ENCODE data around the gene PCBP3. TPM values are rescaled to one million over a fixed set of nuclear protein-coding genes. Genes with fewer than 3 reads are reported as not detected.
"Not testable (repeated sequence)": the region's sequence is repeated elsewhere in the genome, so short reads cannot be mapped to it uniquely, and the experiment has no call there.

The PCBP3 gene
- total RNA-seq, 2 experiments from 2014 or later: 4.8 to 5.8 TPM

DNA sequence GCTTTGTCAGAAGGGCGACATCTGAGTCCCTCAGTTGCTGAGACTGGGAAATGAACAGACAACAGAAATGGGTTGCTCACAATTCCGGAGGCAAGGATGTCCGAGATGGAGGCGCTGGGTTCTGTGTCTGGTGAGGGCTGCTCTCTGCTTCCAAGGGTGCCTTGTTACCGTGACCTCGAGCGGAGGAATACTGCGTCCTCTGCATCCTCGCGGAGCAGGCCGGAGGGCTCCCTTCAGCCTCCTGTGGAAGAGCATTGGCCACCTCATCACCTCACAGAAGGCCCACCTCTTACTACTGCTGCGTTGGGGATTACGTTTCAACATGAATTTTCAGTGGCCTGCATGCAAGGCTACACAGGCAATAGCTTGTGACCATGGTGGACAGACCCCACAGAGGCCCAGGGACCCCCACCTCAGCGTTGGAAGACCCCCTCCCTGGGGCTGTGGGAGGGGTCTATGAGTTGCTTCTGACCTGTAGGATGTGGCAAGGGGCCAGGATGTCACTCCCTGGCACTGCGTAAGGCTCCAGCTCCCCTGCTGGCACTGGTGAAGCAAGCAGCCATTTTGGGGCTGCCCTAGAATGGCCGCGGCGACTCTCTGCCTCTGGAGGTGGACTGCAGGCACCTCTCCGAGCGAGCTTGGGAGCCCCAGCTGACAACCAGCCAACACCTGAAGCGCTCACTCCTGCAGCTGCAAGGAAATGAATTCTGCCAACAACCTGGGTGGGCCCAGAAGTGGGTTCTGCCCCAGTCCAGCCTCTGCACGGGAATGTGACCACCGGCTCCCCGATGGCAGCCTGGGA, 301.7 kb downstream of the PCBP3 start:
- H3K36me3 Mint-ChIP-seq (ENCODE audit: low read depth): no peaks in the 10 kb centered on the region
- CTCF ChIA-PET: no interaction called here
- no peaks in the 10 kb centered on the region for H3K4me1 Mint-ChIP-seq
- DNase-seq: no peak
- POLR2A ChIA-PET: no interaction called here
- no peaks in the 10 kb centered on the region for H3K9me3 Mint-ChIP-seq
- no peak overlapping the region for H3K4me3 Mint-ChIP-seq
- no peak overlapping the region for H3K27ac Mint-ChIP-seq
- H3K27me3 Mint-ChIP-seq: no peaks in the 10 kb centered on the region

- POLR2A ChIA-PET: no interaction called here
- CTCF ChIA-PET: no interaction called here
Observed at GRCh38 chr21:45945868-45946210, 302.3 kb downstream of the PCBP3 start.

DNA sequence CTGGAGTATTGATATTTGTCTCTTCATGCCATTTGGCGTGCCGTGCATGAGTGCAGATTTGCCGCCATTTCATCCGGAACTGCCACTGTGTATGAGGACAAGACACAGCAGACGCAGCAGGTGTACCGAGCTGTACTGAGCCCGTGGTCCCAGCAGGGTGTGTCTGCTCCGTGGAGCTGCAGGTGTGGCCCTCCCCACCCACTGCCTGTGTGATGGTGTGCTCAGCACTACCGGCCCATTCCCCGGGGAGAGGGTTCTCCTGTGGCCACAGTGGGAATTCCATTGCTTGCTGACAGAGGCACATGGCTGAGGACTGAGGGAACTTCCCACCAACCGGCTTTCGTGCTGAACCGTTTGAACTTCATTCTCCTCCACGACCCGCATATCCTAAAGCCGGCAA, 303.8 kb downstream of the PCBP3 start:
- no peaks in the 10 kb centered on the region for H3K36me3 Mint-ChIP-seq (ENCODE audit: low read depth)
- H3K27me3 Mint-ChIP-seq: no peaks in the 10 kb centered on the region
- H3K4me1 Mint-ChIP-seq: no peaks in the 10 kb centered on the region
- no peaks in the 10 kb centered on the region for H3K9me3 Mint-ChIP-seq
- no peak overlapping the region for H3K27ac Mint-ChIP-seq
- ChIA-PET CTCF (no interaction called here), POLR2A (no interaction called here)
- H3K4me3 Mint-ChIP-seq: no peak overlapping the region
- no peak for DNase-seq

More at GRCh38 chr21:45945868-45946210, 302.3 kb downstream of the PCBP3 start:
- Mint-ChIP-seq H3K4me3 (no peak overlapping the region), H3K9me3 (no peaks in the 10 kb centered on the region), H3K27ac (no peak overlapping the region), H3K4me1 (no peaks in the 10 kb centered on the region), H3K27me3 (no peaks in the 10 kb centered on the region), H3K36me3 (ENCODE audit: low read depth) (no peaks in the 10 kb centered on the region)
- no peak for DNase-seq

- ChIA-PET POLR2A (no interaction called here), CTCF (no interaction called here)
- Mint-ChIP-seq H3K4me3 (no peak overlapping the region), H3K4me1 (no peaks in the 10 kb centered on the region), H3K36me3 (ENCODE audit: low read depth) (no peaks in the 10 kb centered on the region), H3K27me3 (no peaks in the 10 kb centered on the region), H3K9me3 (peaks cover 2% of the 10 kb centered on the region), H3K27ac (no peak overlapping the region)
- DNase-seq: no peak
Observed at GRCh38 chr21:45947716-45948255, 304.3 kb downstream of the PCBP3 start.

GRCh38 chr21:45948576-45949141, 305.1 kb downstream of the PCBP3 start:
- H3K27ac Mint-ChIP-seq: peak overlapping the region; percentile 52
- H3K4me3 Mint-ChIP-seq: no peak overlapping the region
- peaks cover 3% of the 10 kb centered on the region for H3K9me3 Mint-ChIP-seq
- ChIA-PET CTCF (no interaction called here), POLR2A (no interaction called here)
- no peak for DNase-seq
- H3K4me1 Mint-ChIP-seq: no peaks in the 10 kb centered on the region
- peaks cover under 1% of the 10 kb centered on the region for H3K27me3 Mint-ChIP-seq
- no peaks in the 10 kb centered on the region for H3K36me3 Mint-ChIP-seq (ENCODE audit: low read depth)

DNA sequence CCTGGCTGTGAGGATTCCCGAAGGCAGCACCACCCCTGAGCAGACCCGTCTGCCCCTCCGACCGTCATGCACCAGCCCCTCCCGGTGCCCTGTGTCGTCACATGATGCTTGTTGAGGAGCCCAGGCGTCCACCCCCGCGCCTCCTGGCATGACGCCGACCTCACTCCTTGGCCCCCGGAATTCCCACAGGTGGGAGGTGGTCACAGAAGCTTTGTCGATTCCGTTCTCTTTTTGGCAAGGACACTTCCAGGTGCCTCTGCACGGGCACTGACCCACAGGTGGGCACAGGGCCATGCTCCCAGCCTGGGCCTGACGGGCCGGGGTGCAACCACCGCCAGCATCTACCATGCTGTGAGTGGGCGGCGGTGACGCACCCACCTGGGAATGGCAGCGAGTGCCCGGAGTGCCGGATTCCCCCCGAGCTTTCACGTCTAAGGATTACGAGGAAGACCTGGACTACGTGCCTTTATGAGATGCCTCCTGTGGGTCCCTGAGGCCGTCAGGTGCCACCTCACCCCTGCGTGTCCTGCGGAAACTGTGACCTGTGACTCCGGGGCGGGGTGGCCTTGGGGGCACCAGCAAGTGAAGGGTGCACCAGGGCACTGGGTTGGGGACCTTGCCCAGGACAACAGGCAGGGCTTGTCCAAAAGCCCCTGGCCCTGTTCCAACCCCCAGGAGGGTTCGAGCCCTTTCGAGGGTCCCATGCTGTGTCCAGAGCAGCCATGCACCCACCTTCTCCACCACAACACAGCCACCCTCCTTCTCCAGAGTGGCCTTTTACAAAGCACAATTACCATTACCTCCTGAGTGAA, 306.6 kb downstream of the PCBP3 start:
- H3K9me3 Mint-ChIP-seq: peaks cover 3% of the 10 kb centered on the region
- POLR2A ChIA-PET: no interaction called here
- H3K4me3 Mint-ChIP-seq: no peak overlapping the region
- peaks cover 12% of the 10 kb centered on the region for H3K27me3 Mint-ChIP-seq
- H3K27ac Mint-ChIP-seq: no peak overlapping the region
- H3K36me3 Mint-ChIP-seq (ENCODE audit: low read depth): no peaks in the 10 kb centered on the region
- CTCF ChIA-PET: interaction anchor here (0.8 kb wide), 1 partner anchor 9 kb away, joined by 3 read pairs; no protein-coding TSS in a partner anchor
- no peak for DNase-seq
- H3K4me1 Mint-ChIP-seq: no peaks in the 10 kb centered on the region

- Mint-ChIP-seq H3K4me3 (no peak overlapping the region), H3K4me1 (no peaks in the 10 kb centered on the region), H3K36me3 (ENCODE audit: low read depth) (no peaks in the 10 kb centered on the region), H3K9me3 (peaks cover 3% of the 10 kb centered on the region), H3K27me3 (peaks cover 14% of the 10 kb centered on the region), H3K27ac (no peak overlapping the region)
- POLR2A ChIA-PET: no interaction called here
- no peak for DNase-seq
- CTCF ChIA-PET: interaction anchor here (0.8 kb wide), 1 partner anchor 8 kb away, joined by 3 read pairs; no protein-coding TSS in a partner anchor
Observed at GRCh38 chr21:45950740-45951515, 307.4 kb downstream of the PCBP3 start.

DNA sequence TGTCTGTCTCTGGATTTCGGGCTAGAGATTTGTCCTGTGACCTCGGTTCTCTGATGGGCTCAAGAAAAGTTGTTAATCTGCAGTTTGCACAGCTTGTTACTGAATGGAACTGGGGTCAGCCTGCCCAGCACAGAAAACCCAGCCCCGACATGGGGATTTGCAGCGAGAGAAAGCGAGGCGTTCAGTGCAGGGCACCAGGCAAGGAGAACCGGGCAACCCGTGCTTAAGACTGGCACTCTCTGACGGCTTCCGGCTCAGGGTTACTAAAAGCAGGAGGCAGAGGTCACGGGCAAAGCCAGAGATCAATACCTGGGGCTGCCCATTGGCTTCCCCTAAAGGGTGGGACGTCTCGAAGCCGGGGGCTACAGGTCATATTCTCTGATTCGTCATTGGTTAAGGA, 308.2 kb downstream of the PCBP3 start:
- no peaks in the 10 kb centered on the region for H3K36me3 Mint-ChIP-seq (ENCODE audit: low read depth)
- POLR2A ChIA-PET: no interaction called here
- no peak overlapping the region for H3K4me3 Mint-ChIP-seq

GRCh38 chr21:45952527-45952926, 309.0 kb downstream of the PCBP3 start:
- H3K27ac Mint-ChIP-seq, H3K9me3 Mint-ChIP-seq, POLR2A ChIA-PET: not testable (repeated sequence)

More for the DNA sequence above, 308.2 kb downstream of the PCBP3 start:
- Mint-ChIP-seq H3K9me3 (peaks cover 3% of the 10 kb centered on the region), H3K4me1 (no peaks in the 10 kb centered on the region), H3K27me3 (peaks cover 21% of the 10 kb centered on the region), H3K27ac (no peak overlapping the region)
- CTCF ChIA-PET: no interaction called here
- no peak for DNase-seq

GRCh38 chr21:45952974-45953373, 309.4 kb downstream of the PCBP3 start:
- peaks cover 23% of the 10 kb centered on the region for H3K27me3 Mint-ChIP-seq
- peaks cover 3% of the 10 kb centered on the region for H3K9me3 Mint-ChIP-seq
- no peak overlapping the region for H3K27ac Mint-ChIP-seq
- ChIA-PET POLR2A (no interaction called here), CTCF (no interaction called here)
- H3K36me3 Mint-ChIP-seq (ENCODE audit: low read depth): no peaks in the 10 kb centered on the region
- peaks cover under 1% of the 10 kb centered on the region for H3K4me1 Mint-ChIP-seq
- no peak overlapping the region for H3K4me3 Mint-ChIP-seq
- no peak for DNase-seq

More at GRCh38 chr21:45952527-45952926, 309.0 kb downstream of the PCBP3 start:
- H3K27me3 Mint-ChIP-seq: peaks cover 22% of the 10 kb centered on the region
- H3K4me3 Mint-ChIP-seq; H3K36me3 Mint-ChIP-seq (ENCODE audit: low read depth); CTCF ChIA-PET; H3K4me1 Mint-ChIP-seq; DNase-seq: not testable (repeated sequence)

DNA sequence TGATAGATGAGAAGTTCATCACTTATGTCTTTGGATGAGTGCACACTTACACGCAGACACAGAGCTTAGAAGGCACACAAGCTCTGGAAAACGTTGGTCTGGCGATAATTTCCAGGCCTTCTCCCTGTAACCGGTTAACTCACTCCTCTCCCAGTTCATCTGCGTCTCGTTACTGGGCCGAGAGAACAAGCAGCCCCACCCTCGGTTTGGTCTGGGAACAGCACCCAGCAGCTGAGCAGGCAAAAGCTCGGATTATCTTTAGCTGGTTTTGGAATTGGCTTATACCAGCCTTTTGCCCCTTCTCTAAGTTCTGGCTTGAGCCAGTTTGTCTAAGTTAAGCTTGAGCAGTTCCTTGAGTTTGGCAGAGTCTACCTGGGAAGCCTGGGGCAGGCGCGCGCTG, 310.7 kb downstream of the PCBP3 start:
- no peak overlapping the region for H3K27ac Mint-ChIP-seq
- no peaks in the 10 kb centered on the region for H3K36me3 Mint-ChIP-seq (ENCODE audit: low read depth)
- POLR2A ChIA-PET: no interaction called here
- H3K9me3 Mint-ChIP-seq: peaks cover 3% of the 10 kb centered on the region
- DNase-seq: no peak
- peaks cover 27% of the 10 kb centered on the region for H3K27me3 Mint-ChIP-seq
- CTCF ChIA-PET: interaction anchor here (0.6 to 1.8 kb wide), 2 partner anchors 18 to 32 kb away, joined by 3 to 8 read pairs; no protein-coding TSS in a partner anchor
- no peak overlapping the region for H3K4me3 Mint-ChIP-seq
- H3K4me1 Mint-ChIP-seq: peaks cover 3% of the 10 kb centered on the region

- CTCF ChIA-PET: interaction anchor here (0.7 to 1.8 kb wide), 2 partner anchors 18 to 88 kb away, joined by 3 to 8 read pairs; no protein-coding TSS in a partner anchor
- DNase-seq: no peak
- no peaks in the 10 kb centered on the region for H3K36me3 Mint-ChIP-seq (ENCODE audit: low read depth)
- H3K27ac Mint-ChIP-seq: no peak overlapping the region
- peaks cover 3% of the 10 kb centered on the region for H3K4me1 Mint-ChIP-seq
- peaks cover 27% of the 10 kb centered on the region for H3K27me3 Mint-ChIP-seq
- no peak overlapping the region for H3K4me3 Mint-ChIP-seq
- POLR2A ChIA-PET: interaction anchor here (0.6 kb wide), 1 partner anchor 21 kb away, joined by 4 read pairs; no protein-coding TSS in a partner anchor
- peaks cover 3% of the 10 kb centered on the region for H3K9me3 Mint-ChIP-seq
Observed at GRCh38 chr21:45954921-45955320, 311.4 kb downstream of the PCBP3 start.
